Stomach (tissue), 4 donors: ENCODE measurements around the gene MCF2L2.

Experiments
- CTCF ChIP-seq, 7 experiments: fragments of 450-650 bp in 4 of 7; fragments of 200-600 bp in 3 of 7; sonication (generic) in 3 of 7; IDR thresholded peaks; one replicate each; pipeline ENCODE4 v1.5.1; 2016 to 2019; ENCODE audit warnings: antibody characterized with exemption in 7 of 7, control low read depth in 2 of 7, mild to moderate bottlenecking in 1 of 7
- EP300 ChIP-seq: sonication (generic); formaldehyde crosslinking; IDR thresholded peaks from one replicate; pipeline ENCODE4 v1.6.1; 2017; ENCODE audit warnings: antibody characterized with exemption
- POLR2A ChIP-seq, 4 donors: fragments of 450-650 bp; IDR thresholded peaks; one replicate each; pipeline ENCODE4 v1.6.1; 2016; ENCODE audit warnings: antibody characterized with exemption in 4 of 4, control low read depth in 2 of 4, mild to moderate bottlenecking in 1 of 4, moderate library complexity in 1 of 4
- POLR2AphosphoS5 ChIP-seq, 3 donors: sonication (generic); formaldehyde crosslinking; IDR thresholded peaks; one replicate each; pipeline ENCODE4 v1.6.1; 2016; ENCODE audit warnings: antibody characterized with exemption in 3 of 3

- TF ChIP-seq POLR2A (IDR thresholded peaks at IDR 0.05) = no peak
- TF ChIP-seq POLR2AphosphoS5 (IDR thresholded peaks at IDR 0.05) = no peak
- no peak for TF ChIP-seq CTCF (IDR thresholded peaks at IDR 0.05)
- TF ChIP-seq EP300 = no peak
These were observed 86.7 kb downstream of the MCF2L2 start for GRCh38 chr3:183341545-183342288.
